Measurements from ENCODE around the gene ZYX.

DNA sequence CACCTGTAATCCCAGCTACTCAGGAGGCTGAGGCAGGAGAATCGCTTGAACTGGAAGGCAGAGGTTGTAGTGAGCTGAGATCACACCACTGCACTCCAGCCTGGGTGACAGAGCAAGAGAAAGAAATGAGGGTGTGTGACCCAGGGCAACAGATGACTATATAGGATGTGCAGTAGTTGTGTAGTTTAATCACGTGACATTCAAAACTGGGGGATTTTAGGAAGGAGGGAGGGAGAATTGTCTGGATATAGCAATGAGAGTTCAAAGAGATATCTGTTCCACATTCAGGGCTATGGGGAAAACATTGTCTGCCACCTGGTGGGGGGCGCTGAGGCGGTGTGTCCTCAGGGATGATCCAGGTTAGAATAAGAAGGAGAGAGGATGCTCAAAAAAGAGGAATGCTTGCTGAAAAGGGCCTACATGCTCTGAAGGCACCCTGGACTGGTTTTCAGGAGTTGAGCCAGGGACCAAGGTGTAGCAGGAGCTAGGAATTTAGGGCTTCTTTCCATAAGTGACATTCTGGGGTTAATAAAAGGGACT is 7.8 kb upstream of the ZYX start:
- TF ChIP-seq CTCF (IDR thresholded peaks at IDR 0.05), result no peak
- TF ChIP-seq POLR2A (IDR thresholded peaks at IDR 0.05), result no peak
- TF ChIP-seq POLR2AphosphoS5 (IDR thresholded peaks at IDR 0.05), result no peak

All from gastroesophageal sphincter (tissue), 3 donors.